PC-9 (cell line): ENCODE data around the gene HCAR1.

Source experiments
- CTCF ChIP-seq: fragments of 200-600 bp; sonication (generic); conservative IDR thresholded peaks from 2 replicates; pipeline ENCODE4 v1.6.1; 2017; ENCODE audit warnings: mixed run types, antibody characterized with exemption, mild to moderate bottlenecking, moderate library complexity
- EZH2 ChIP-seq: fragments of 200-600 bp; sonication (generic); IDR thresholded peaks from 2 replicates; pipeline ENCODE4 v1.8.0; 2017; ENCODE audit warnings: antibody characterized with exemption, low read depth

GRCh38 chr12:122732170-122732569 is 1.5 kb upstream of the HCAR1 start:
- TF ChIP-seq CTCF (no peak), EZH2 (no peak)
